Measurements from ENCODE around the gene YWHAQ.

Gene YWHAQ

GRCh38 chr2:9667826-9668225 lies 37.0 kb upstream of the YWHAQ start (continued):
- TF ChIP-seq POU6F1 (CRISPR knock-in tag; IDR thresholded peaks at IDR 0.05; ENCODE audit: borderline replicate concordance, low read depth) (no peak), CSRNP3 (CRISPR knock-in tag; IDR thresholded peaks at IDR 0.05) (no peak)

GRCh38 chr2:9666306-9666705 lies 35.5 kb upstream of the YWHAQ start:
- ATAC-seq, result peak; percentile 44

GRCh38 chr2:9665898-9666297 lies 35.1 kb upstream of the YWHAQ start:
- ATAC-seq, result peak; percentile 78
- TF ChIP-seq POU6F1 (CRISPR knock-in tag; IDR thresholded peaks at IDR 0.05; ENCODE audit: borderline replicate concordance, low read depth) (no peak), OSR1 (CRISPR knock-in tag; IDR thresholded peaks at IDR 0.05) (no peak), ZFP30 (CRISPR knock-in tag; IDR thresholded peaks at IDR 0.05) (no peak), PATZ1 (CRISPR knock-in tag; IDR thresholded peaks at IDR 0.05; ENCODE audit: borderline replicate concordance) (no peak), ZNF8 (CRISPR knock-in tag; IDR thresholded peaks at IDR 0.05) (no peak), ZNF565 (CRISPR knock-in tag; conservative IDR thresholded peaks at IDR 0.05; ENCODE audit: low read depth) (no peak), BACH2 (CRISPR knock-in tag; IDR thresholded peaks at IDR 0.05; ENCODE audit: borderline replicate concordance) (no peak), ZC3H10 (CRISPR knock-in tag; IDR thresholded peaks at IDR 0.05) (no peak), CSDC2 (CRISPR knock-in tag; IDR thresholded peaks at IDR 0.05) (no peak), TCF4 (CRISPR knock-in tag; IDR thresholded peaks at IDR 0.05; ENCODE audit: borderline replicate concordance) (no peak), ZFP3 (CRISPR knock-in tag; IDR thresholded peaks at IDR 0.05) (no peak), CREB5 (CRISPR knock-in tag; IDR thresholded peaks at IDR 0.05; ENCODE audit: low read depth) (no peak), ISL1 (CRISPR knock-in tag; IDR thresholded peaks at IDR 0.05) (no peak), TSHZ2 (CRISPR knock-in tag; IDR thresholded peaks at IDR 0.05) (no peak), ZNF70 (CRISPR knock-in tag; IDR thresholded peaks at IDR 0.05) (no peak), GLIS3 (CRISPR knock-in tag; IDR thresholded peaks at IDR 0.05) (no peak), RARB (CRISPR knock-in tag; IDR thresholded peaks at IDR 0.05) (no peak)

More at GRCh38 chr2:9666306-9666705, 35.5 kb upstream of the YWHAQ start:
- no peak for TF ChIP-seq TCF4 (CRISPR knock-in tag; IDR thresholded peaks at IDR 0.05; ENCODE audit: borderline replicate concordance)
- no peak for TF ChIP-seq ARNTL (CRISPR knock-in tag; IDR thresholded peaks at IDR 0.05; ENCODE audit: borderline replicate concordance, low read depth)
- no peak for TF ChIP-seq CSRNP3 (CRISPR knock-in tag; IDR thresholded peaks at IDR 0.05)
- no peak for TF ChIP-seq POU6F1 (CRISPR knock-in tag; IDR thresholded peaks at IDR 0.05; ENCODE audit: borderline replicate concordance, low read depth)

Data from SK-N-SH treated with all-trans-retinoic acid at 6 μM for 48 hours (cell line).